ENCODE measurements around the gene MARK4.

- TF ChIP-seq POLR2A (IDR thresholded peaks at IDR 0.05; ENCODE audit: low read depth, low read length) (no peak), TAF1 (IDR thresholded peaks at IDR 0.05; ENCODE audit: borderline replicate concordance, low read depth, low read length) (no peak)
Measured at GRCh38 chr19:45331411-45331810, 80.3 kb downstream of the MARK4 start.
